Thyroid gland (tissue), 4 donors: ENCODE data around the gene SURF4.

Source experiments
- CTCF ChIP-seq, 6 experiments: fragments of 200-600 bp in 3 of 6; fragments of 450-650 bp in 3 of 6; sonication (generic) in 3 of 6; IDR thresholded peaks; one replicate each; pipeline ENCODE4 v1.5.1; 2016 to 2019; ENCODE audit warnings: antibody characterized with exemption in 6 of 6, mild to moderate bottlenecking in 2 of 6, inconsistent platforms in 1 of 6, moderate library complexity in 1 of 6
- POLR2A ChIP-seq, 2 donors: fragments of 450-650 bp; IDR thresholded peaks; one replicate each; pipeline ENCODE4 v1.6.1; 2017; ENCODE audit warnings: antibody characterized with exemption in 2 of 2, mild to moderate bottlenecking in 2 of 2, moderate library complexity in 1 of 2

GRCh38 chr9:133346021-133346785 is 29.7 kb downstream of the SURF4 start:
- no peak for TF ChIP-seq CTCF (IDR thresholded peaks at IDR 0.05)
- TF ChIP-seq POLR2A (IDR thresholded peaks at IDR 0.05), result no peak
